HepG2 (cell line): Measurements from ENCODE around the gene TMEM129. TPM values are rescaled to one million over a fixed set of nuclear protein-coding genes. Genes with fewer than 3 reads are reported as not detected.

Experiments used
- GATAD2A ChIP-seq: IDR thresholded peaks from 2 replicates; pipeline ENCODE4 v1.6.1; 2016
- KLF11 ChIP-seq: IDR thresholded peaks from 2 replicates; pipeline ENCODE4 v1.6.1; 2016; ENCODE audit warnings: missing compliant biosample characterization
- MAFG ChIP-seq: sonication (generic); formaldehyde crosslinking; IDR thresholded peaks from 2 replicates; pipeline ENCODE4 v1.5.1; 2020; ENCODE audit warnings: mild to moderate bottlenecking, missing genetic modification reagents
- NFYC ChIP-seq: IDR thresholded peaks from 2 replicates; pipeline ENCODE4 v1.6.1; 2016; ENCODE audit warnings: missing genetic modification reagents, missing compliant biosample characterization
- RAD51 ChIP-seq: fragments of 450-650 bp; IDR thresholded peaks from 2 replicates; pipeline ENCODE4 v1.6.1; 2016; ENCODE audit warnings: borderline replicate concordance
- RBAK ChIP-seq: sonication (generic); formaldehyde crosslinking; IDR thresholded peaks from 2 replicates; pipeline ENCODE4 v1.5.1; 2020; ENCODE audit warnings: mild to moderate bottlenecking, missing genetic modification reagents
- SSRP1 ChIP-seq: IDR thresholded peaks from 2 replicates; pipeline ENCODE4 v1.6.1; 2016; ENCODE audit warnings: control low read depth
- ZNF431 ChIP-seq: sonication (generic); formaldehyde crosslinking; IDR thresholded peaks from 2 replicates; pipeline ENCODE4 v1.9.0; 2022; ENCODE audit warnings: missing genetic modification reagents, low read depth, mild to moderate bottlenecking, borderline replicate concordance
- ZNF446 ChIP-seq: sonication (generic); formaldehyde crosslinking; IDR thresholded peaks from 2 replicates; pipeline ENCODE4 v1.5.0; 2020; ENCODE audit warnings: mild to moderate bottlenecking, missing genetic modification reagents
- ZNF629 ChIP-seq: sonication (generic); formaldehyde crosslinking; conservative IDR thresholded peaks from 2 replicates; pipeline ENCODE4 v1.5.0; 2020; ENCODE audit warnings: missing genetic modification reagents
- ZNF724P ChIP-seq: sonication (generic); formaldehyde crosslinking; IDR thresholded peaks from 2 replicates; pipeline ENCODE4 v1.8.0; 2022; ENCODE audit warnings: missing genetic modification reagents, borderline replicate concordance
- ZNF782 ChIP-seq: sonication (generic); formaldehyde crosslinking; IDR thresholded peaks from 2 replicates; pipeline ENCODE4 v1.4.0; 2020; ENCODE audit warnings: missing genetic modification reagents, mild to moderate bottlenecking, borderline replicate concordance
- polyA plus RNA-seq, 8 experiments: library from polyadenylated mRNA; depleted of rRNA in 3 of 8; stranded (reverse) in 7 of 8; unstranded in 1 of 8; fragments of >200 nt; fragmentation: Illumina TruSeq in 4 of 8; extraction: Trizol in 4 of 8; gene quantifications; 2 replicates each; pipeline versions ENCODE4 v1.2.1 to v1.2.3, GENCODE V29; 2011 to 2016; ENCODE audit warnings: low read depth in 4 of 8, missing spikeins in 1 of 8, mixed read lengths in 1 of 8; ENCODE audit not compliant: insufficient read depth in 1 of 8
- total RNA-seq, 5 experiments: library from RNA; depleted of rRNA; stranded (reverse); fragments of >200 nt; fragmentation: Illumina TruSeq; extraction: Trizol; gene quantifications; 2 replicates each; pipeline ENCODE4 v1.2.3, GENCODE V29; 2016; ENCODE audit warnings: low read depth in 1 of 5
- TF ChIP-seq, protein P1 (sequence below): sonication (generic); formaldehyde crosslinking; IDR thresholded peaks from 2 replicates; pipeline ENCODE4 v1.4.0; 2020; ENCODE audit warnings: missing genetic modification reagents, borderline replicate concordance
- TF ChIP-seq, protein P2 (sequence below): IDR thresholded peaks from 2 replicates; pipeline ENCODE4 v1.4.0; 2020; ENCODE audit warnings: mild to moderate bottlenecking, missing genetic modification reagents
- TF ChIP-seq, protein P3 (sequence below): sonication (generic); formaldehyde crosslinking; IDR thresholded peaks from 2 replicates; pipeline ENCODE4 v1.4.0; 2020; ENCODE audit warnings: missing genetic modification reagents, borderline replicate concordance
- TF ChIP-seq, protein P4 (sequence below): sonication (generic); formaldehyde crosslinking; IDR thresholded peaks from 2 replicates; pipeline ENCODE4 v1.9.0; 2021; ENCODE audit warnings: missing genetic modification reagents, borderline replicate concordance

TMEM129 gene
- total and polyA plus RNA-seq, 2 of the 13 experiments (the other 11 are each of a cell fraction or from before 2014, with no cell fraction given): 19.0 to 25.8 TPM

DNA sequence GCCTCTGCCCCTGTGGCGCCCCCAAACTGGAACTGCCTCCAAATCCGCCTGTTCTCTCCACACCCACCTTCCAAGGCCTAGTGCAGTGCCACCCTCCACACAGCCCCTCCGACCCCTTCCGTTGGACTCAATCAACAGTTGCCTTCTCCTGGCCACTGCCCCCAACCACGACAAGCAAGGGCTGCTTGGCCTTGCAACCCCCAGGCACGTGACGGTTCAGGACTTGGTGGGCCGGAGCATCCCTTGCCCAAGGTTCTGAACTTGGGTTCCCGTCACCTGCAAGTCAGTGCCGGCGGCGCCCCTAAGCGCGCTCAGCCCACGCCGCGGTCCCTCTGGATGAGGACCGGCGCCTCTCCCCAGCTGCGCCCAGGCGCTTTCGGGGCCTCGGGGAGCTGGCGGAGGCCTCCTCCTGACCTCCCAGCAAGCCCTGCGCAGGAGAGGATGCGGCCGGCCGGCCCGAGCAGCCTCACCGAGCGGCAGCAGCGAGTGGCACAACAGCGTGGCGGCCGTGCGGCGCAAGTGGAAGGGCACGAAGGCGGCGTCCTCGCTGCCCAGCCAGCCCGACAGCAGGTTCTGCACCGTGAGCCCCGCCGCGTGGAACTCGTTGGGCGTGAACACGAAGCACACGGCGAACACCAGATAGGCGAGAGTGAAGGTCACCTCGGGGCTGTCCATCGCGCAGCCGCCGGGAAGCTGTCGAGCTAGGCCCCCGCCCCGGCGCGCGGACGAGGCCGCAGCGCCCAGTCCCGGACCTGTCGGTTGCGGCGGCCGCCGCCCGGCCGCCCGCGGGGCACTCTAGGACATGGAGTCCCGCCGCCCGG, 750 bp downstream of the TMEM129 start (continued):
- TF ChIP-seq, protein P1, sequence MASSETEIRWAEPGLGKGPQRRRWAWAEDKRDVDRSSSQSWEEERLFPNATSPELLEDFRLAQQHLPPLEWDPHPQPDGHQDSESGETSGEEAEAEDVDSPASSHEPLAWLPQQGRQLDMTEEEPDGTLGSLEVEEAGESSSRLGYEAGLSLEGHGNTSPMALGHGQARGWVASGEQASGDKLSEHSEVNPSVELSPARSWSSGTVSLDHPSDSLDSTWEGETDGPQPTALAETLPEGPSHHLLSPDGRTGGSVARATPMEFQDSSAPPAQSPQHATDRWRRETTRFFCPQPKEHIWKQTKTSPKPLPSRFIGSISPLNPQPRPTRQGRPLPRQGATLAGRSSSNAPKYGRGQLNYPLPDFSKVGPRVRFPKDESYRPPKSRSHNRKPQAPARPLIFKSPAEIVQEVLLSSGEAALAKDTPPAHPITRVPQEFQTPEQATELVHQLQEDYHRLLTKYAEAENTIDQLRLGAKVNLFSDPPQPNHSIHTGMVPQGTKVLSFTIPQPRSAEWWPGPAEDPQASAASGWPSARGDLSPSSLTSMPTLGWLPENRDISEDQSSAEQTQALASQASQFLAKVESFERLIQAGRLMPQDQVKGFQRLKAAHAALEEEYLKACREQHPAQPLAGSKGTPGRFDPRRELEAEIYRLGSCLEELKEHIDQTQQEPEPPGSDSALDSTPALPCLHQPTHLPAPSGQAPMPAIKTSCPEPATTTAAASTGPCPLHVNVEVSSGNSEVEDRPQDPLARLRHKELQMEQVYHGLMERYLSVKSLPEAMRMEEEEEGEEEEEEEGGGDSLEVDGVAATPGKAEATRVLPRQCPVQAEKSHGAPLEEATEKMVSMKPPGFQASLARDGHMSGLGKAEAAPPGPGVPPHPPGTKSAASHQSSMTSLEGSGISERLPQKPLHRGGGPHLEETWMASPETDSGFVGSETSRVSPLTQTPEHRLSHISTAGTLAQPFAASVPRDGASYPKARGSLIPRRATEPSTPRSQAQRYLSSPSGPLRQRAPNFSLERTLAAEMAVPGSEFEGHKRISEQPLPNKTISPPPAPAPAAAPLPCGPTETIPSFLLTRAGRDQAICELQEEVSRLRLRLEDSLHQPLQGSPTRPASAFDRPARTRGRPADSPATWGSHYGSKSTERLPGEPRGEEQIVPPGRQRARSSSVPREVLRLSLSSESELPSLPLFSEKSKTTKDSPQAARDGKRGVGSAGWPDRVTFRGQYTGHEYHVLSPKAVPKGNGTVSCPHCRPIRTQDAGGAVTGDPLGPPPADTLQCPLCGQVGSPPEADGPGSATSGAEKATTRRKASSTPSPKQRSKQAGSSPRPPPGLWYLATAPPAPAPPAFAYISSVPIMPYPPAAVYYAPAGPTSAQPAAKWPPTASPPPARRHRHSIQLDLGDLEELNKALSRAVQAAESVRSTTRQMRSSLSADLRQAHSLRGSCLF (CRISPR knock-in tag): no peak
- TF ChIP-seq ZNF782 (CRISPR knock-in tag) (peak; percentile 80; the same call in 1 of the 2 replicates), MAFG (CRISPR knock-in tag) (no peak), ZNF724P (CRISPR knock-in tag) (0 out of 2 replicates have a peak, but pooled peaks have one; percentile 26), NFYC (CRISPR knock-in tag) (no peak), KLF11 (CRISPR knock-in tag) (no peak), ZNF431 (0 out of 2 replicates have a peak, but pooled peaks have one; percentile 45), SSRP1 (CRISPR knock-in tag) (no peak), RAD51 (no peak), ZNF629 (CRISPR knock-in tag) (no peak), RBAK (no peak), GATAD2A (CRISPR knock-in tag) (no peak), ZNF446 (CRISPR knock-in tag) (no peak)
- TF ChIP-seq, protein P2, sequence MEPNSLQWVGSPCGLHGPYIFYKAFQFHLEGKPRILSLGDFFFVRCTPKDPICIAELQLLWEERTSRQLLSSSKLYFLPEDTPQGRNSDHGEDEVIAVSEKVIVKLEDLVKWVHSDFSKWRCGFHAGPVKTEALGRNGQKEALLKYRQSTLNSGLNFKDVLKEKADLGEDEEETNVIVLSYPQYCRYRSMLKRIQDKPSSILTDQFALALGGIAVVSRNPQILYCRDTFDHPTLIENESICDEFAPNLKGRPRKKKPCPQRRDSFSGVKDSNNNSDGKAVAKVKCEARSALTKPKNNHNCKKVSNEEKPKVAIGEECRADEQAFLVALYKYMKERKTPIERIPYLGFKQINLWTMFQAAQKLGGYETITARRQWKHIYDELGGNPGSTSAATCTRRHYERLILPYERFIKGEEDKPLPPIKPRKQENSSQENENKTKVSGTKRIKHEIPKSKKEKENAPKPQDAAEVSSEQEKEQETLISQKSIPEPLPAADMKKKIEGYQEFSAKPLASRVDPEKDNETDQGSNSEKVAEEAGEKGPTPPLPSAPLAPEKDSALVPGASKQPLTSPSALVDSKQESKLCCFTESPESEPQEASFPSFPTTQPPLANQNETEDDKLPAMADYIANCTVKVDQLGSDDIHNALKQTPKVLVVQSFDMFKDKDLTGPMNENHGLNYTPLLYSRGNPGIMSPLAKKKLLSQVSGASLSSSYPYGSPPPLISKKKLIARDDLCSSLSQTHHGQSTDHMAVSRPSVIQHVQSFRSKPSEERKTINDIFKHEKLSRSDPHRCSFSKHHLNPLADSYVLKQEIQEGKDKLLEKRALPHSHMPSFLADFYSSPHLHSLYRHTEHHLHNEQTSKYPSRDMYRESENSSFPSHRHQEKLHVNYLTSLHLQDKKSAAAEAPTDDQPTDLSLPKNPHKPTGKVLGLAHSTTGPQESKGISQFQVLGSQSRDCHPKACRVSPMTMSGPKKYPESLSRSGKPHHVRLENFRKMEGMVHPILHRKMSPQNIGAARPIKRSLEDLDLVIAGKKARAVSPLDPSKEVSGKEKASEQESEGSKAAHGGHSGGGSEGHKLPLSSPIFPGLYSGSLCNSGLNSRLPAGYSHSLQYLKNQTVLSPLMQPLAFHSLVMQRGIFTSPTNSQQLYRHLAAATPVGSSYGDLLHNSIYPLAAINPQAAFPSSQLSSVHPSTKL (CRISPR knock-in tag): no peak
- TF ChIP-seq, protein P3, sequence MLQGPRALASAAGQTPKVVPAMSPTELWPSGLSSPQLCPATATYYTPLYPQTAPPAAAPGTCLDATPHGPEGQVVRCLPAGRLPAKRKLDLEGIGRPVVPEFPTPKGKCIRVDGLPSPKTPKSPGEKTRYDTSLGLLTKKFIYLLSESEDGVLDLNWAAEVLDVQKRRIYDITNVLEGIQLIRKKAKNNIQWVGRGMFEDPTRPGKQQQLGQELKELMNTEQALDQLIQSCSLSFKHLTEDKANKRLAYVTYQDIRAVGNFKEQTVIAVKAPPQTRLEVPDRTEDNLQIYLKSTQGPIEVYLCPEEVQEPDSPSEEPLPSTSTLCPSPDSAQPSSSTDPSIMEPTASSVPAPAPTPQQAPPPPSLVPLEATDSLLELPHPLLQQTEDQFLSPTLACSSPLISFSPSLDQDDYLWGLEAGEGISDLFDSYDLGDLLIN: no peak; the same call in 1 of the 2 replicates
- TF ChIP-seq, protein P4, sequence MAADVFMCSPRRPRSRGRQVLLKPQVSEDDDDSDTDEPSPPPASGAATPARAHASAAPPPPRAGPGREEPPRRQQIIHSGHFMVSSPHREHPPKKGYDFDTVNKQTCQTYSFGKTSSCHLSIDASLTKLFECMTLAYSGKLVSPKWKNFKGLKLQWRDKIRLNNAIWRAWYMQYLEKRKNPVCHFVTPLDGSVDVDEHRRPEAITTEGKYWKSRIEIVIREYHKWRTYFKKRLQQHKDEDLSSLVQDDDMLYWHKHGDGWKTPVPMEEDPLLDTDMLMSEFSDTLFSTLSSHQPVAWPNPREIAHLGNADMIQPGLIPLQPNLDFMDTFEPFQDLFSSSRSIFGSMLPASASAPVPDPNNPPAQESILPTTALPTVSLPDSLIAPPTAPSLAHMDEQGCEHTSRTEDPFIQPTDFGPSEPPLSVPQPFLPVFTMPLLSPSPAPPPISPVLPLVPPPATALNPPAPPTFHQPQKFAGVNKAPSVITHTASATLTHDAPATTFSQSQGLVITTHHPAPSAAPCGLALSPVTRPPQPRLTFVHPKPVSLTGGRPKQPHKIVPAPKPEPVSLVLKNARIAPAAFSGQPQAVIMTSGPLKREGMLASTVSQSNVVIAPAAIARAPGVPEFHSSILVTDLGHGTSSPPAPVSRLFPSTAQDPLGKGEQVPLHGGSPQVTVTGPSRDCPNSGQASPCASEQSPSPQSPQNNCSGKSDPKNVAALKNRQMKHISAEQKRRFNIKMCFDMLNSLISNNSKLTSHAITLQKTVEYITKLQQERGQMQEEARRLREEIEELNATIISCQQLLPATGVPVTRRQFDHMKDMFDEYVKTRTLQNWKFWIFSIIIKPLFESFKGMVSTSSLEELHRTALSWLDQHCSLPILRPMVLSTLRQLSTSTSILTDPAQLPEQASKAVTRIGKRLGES: no peak
